IMR-90 (cell line): ENCODE measurements around the gene RCBTB2.

Experiments used
- CEBPB ChIP-seq: IDR thresholded peaks from 2 replicates; pipeline ENCODE4 v1.6.1; 2012; ENCODE audit warnings: low read depth, low read length, improper control_type of control experiment
- CTCF ChIP-seq: conservative IDR thresholded peaks from 2 replicates; pipeline ENCODE4 v1.5.1; 2012; ENCODE audit warnings: mild to moderate bottlenecking, low read depth, low read length, improper control_type of control experiment
- ELK1 ChIP-seq: fragments of 150-350 bp; IDR thresholded peaks from 2 replicates; pipeline ENCODE4 v1.6.1; 2016; ENCODE audit warnings: low read depth, mild to moderate bottlenecking, low read length, moderate library complexity, borderline replicate concordance
- MAZ ChIP-seq: IDR thresholded peaks from 2 replicates; pipeline ENCODE4 v1.6.1; 2012; ENCODE audit warnings: low read depth, mild to moderate bottlenecking, low read length, improper control_type of control experiment, moderate library complexity, borderline replicate concordance
- POLR2A ChIP-seq: IDR thresholded peaks from 2 replicates; pipeline ENCODE4 v1.6.1; 2012; ENCODE audit warnings: mild to moderate bottlenecking, low read depth, low read length
- RCOR1 ChIP-seq: IDR thresholded peaks from 2 replicates; pipeline ENCODE4 v1.6.1; 2012; ENCODE audit warnings: mild to moderate bottlenecking, low read length, improper control_type of control experiment; ENCODE audit not compliant: insufficient replicate concordance
- RFX5 ChIP-seq: IDR thresholded peaks from 2 replicates; pipeline ENCODE4 v1.8.0; 2012; ENCODE audit warnings: low read depth, mild to moderate bottlenecking, low read length, moderate library complexity
- USF2 ChIP-seq: fragments of 150-350 bp; IDR thresholded peaks from 2 replicates; pipeline ENCODE4 v1.6.1; 2017; ENCODE audit warnings: mild to moderate bottlenecking, antibody characterized with exemption, low read length, low read depth

GRCh38 chr13:48545608-48546007 lies 12.7 kb upstream of the RCBTB2 start:
- no peak for TF ChIP-seq CTCF
- no peak for TF ChIP-seq RFX5
- no peak for TF ChIP-seq POLR2A
- no peak for TF ChIP-seq MAZ
- no peak for TF ChIP-seq USF2
- TF ChIP-seq ELK1 = no peak
- no peak for TF ChIP-seq CEBPB
- TF ChIP-seq RCOR1 = no peak
